Body of pancreas (tissue), 4 donors: ENCODE results near the gene COPA. TPM values are rescaled to one million over a fixed set of nuclear protein-coding genes. Genes with fewer than 3 reads are reported as not detected.

Experiments used
- ATAC-seq: fragments of 150-250 bp; one replicate; pipeline ENCODE4 v1.9.1; 2016
- DNase-seq, 4 donors: peaks; one replicate each; pipeline ENCODE4 v3.0.0-alpha.2; 2019
- H3K27ac ChIP-seq, 4 donors: fragments of 200-600 bp; sonication (generic); 1 replicate in 3 of 4; 2 replicates in 1 of 4; pipeline versions ENCODE4 v1.5.1 to v1.6.1; 2016 to 2019; ENCODE audit warnings: mild to moderate bottlenecking in 1 of 4, mixed read lengths in 1 of 4, moderate library complexity in 1 of 4
- H3K27me3 ChIP-seq, 2 donors: fragments of 200-600 bp; sonication (generic); one replicate each; pipeline ENCODE4 v1.6.0; 2016; ENCODE audit warnings: mild to moderate bottlenecking in 1 of 2
- H3K36me3 ChIP-seq, 2 donors: fragments of 200-600 bp; sonication (generic); replicated peaks in 1 of 2; 2 replicates each; pipeline ENCODE4 v1.5.1; 2016; ENCODE audit warnings: low read depth in 2 of 2; ENCODE audit not compliant: insufficient read depth in 1 of 2
- H3K4me1 ChIP-seq: fragments of 200-600 bp; sonication (generic); one replicate; pipeline ENCODE4 v1.6.0; 2016
- H3K4me3 ChIP-seq, 2 donors: fragments of 200-600 bp; sonication (generic); 1 replicate in 1 of 2; 2 replicates in 1 of 2; pipeline ENCODE4 v1.5.1; 2016 to 2019
- H3K9me3 ChIP-seq, 3 donors: fragments of 200-600 bp; sonication (generic); 1 replicate in 2 of 3; 2 replicates in 1 of 3; pipeline ENCODE4 v1.5.1; 2016
- POLR2A ChIP-seq, 3 donors: fragments of 450-650 bp; IDR thresholded peaks; one replicate each; pipeline ENCODE4 v1.6.1; 2016; ENCODE audit warnings: antibody characterized with exemption in 3 of 3, mild to moderate bottlenecking in 2 of 3
- WGBS, 2 donors: methylation state at CpG; one replicate each; pipeline ENCODE4 v1.1.5; 2017; 5-methylcytosine and 5-hydroxymethylcytosine counted together
- intact Hi-C: fragments of 100-400 bp; cut with DNase I; formaldehyde crosslinking; loops from one replicate; pipeline ENCODE4 v1.15.1; 2023
- total RNA-seq, 2 donors: library from RNA; depleted of rRNA; stranded (reverse); fragments of >200 nt; gene quantifications; one replicate each; pipeline ENCODE4 v1.1.0, GENCODE V29; 2016
- TF ChIP-seq, protein P1 (sequence below), 7 experiments: fragments of 450-650 bp in 4 of 7; fragments of 200-600 bp in 3 of 7; sonication (generic) in 3 of 7; IDR thresholded peaks; one replicate each; pipeline ENCODE4 v1.5.1; 2016 to 2019; ENCODE audit warnings: antibody characterized with exemption in 7 of 7

COPA gene
- total RNA-seq, 2 donors from 2014 or later, result 75.8 to 86.7 TPM

- no peak for ATAC-seq
These were observed 20.0 kb upstream of the COPA start for GRCh38 chr1:160363010-160363409.

GRCh38 chr1:160362168-160362957, 19.3 kb upstream of the COPA start:
- Histone ChIP-seq H3K9me3 (no peaks in the 10 kb centered on the region), H3K36me3 (peaks cover 0 to 6% of the 10 kb centered on the region in 2 donors), H3K27me3 (no peaks in the 10 kb centered on the region), H3K4me1 (no peaks in the 10 kb centered on the region), H3K4me3 (no peak overlapping the region), H3K27ac (no peak overlapping the region)
- DNase-seq (no peak), ATAC-seq (no peak)
- 81 to 84% methylated on average over 9 of the region's 9 CpGs for WGBS, 2 donors
- TF ChIP-seq, protein P1, sequence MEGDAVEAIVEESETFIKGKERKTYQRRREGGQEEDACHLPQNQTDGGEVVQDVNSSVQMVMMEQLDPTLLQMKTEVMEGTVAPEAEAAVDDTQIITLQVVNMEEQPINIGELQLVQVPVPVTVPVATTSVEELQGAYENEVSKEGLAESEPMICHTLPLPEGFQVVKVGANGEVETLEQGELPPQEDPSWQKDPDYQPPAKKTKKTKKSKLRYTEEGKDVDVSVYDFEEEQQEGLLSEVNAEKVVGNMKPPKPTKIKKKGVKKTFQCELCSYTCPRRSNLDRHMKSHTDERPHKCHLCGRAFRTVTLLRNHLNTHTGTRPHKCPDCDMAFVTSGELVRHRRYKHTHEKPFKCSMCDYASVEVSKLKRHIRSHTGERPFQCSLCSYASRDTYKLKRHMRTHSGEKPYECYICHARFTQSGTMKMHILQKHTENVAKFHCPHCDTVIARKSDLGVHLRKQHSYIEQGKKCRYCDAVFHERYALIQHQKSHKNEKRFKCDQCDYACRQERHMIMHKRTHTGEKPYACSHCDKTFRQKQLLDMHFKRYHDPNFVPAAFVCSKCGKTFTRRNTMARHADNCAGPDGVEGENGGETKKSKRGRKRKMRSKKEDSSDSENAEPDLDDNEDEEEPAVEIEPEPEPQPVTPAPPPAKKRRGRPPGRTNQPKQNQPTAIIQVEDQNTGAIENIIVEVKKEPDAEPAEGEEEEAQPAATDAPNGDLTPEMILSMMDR (IDR thresholded peaks at IDR 0.05), result no peak
- no peak for TF ChIP-seq POLR2A (IDR thresholded peaks at IDR 0.05)
- intact Hi-C loops, result no loop called here

More at GRCh38 chr1:160363010-160363409, 20.0 kb upstream of the COPA start:
- 41 to 49% methylated on average over 5 of the region's 5 CpGs for WGBS, 2 donors
- Histone ChIP-seq H3K9me3 (no peaks in the 10 kb centered on the region), H3K27me3 (no peaks in the 10 kb centered on the region), H3K27ac (no peak overlapping the region), H3K4me1 (no peaks in the 10 kb centered on the region), H3K36me3 (peaks cover 0 to 2% of the 10 kb centered on the region in 2 donors), H3K4me3 (no peak overlapping the region)
- DNase-seq, result no peak
- TF ChIP-seq, protein P1 (IDR thresholded peaks at IDR 0.05), result no peak
- TF ChIP-seq POLR2A (IDR thresholded peaks at IDR 0.05), result no peak
- intact Hi-C loops, result no loop called here

- TF ChIP-seq POLR2A (IDR thresholded peaks at IDR 0.05), result no peak
- TF ChIP-seq, protein P1 (IDR thresholded peaks at IDR 0.05), result no peak
- H3K27me3 ChIP-seq, result no peaks in the 10 kb centered on the region
- intact Hi-C loops, result no loop called here
- peaks cover 3 to 9% of the 10 kb centered on the region in 2 donors for H3K36me3 ChIP-seq
- H3K9me3 ChIP-seq, result no peaks in the 10 kb centered on the region
- WGBS, 2 donors, result 75 to 81% methylated on average over 4 of the region's 4 CpGs
- H3K4me3 ChIP-seq, result no peak overlapping the region
- ATAC-seq, result no peak
- H3K27ac ChIP-seq, result no peak overlapping the region
- H3K4me1 ChIP-seq, result no peaks in the 10 kb centered on the region
- no peak for DNase-seq
These were observed 18.7 kb upstream of the COPA start for GRCh38 chr1:160361814-160362167.

DNA sequence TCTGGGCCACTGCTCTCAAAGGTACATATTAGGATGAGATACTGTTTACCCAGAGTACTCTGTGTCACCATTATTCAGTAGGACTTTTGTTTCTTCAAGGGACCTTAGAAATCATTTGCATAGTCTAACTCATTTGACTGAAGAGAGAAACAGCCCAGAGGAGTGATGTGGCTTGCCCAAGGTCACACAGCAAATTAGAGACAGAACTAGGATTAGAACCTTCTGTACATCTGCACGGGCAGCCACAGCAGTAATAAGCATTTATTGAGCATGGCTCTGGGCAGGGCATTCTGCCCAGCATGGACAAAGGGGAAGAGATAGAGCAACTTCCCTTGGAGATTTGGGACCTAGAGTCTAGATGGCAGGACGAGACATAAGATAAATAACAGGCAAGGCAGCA, 18.1 kb upstream of the COPA start:
- H3K36me3 ChIP-seq, result peaks cover 3 to 15% of the 10 kb centered on the region in 2 donors
- no peak overlapping the region for H3K4me3 ChIP-seq
- H3K27ac ChIP-seq, result no peak overlapping the region
- no peaks in the 10 kb centered on the region for H3K9me3 ChIP-seq
- no peaks in the 10 kb centered on the region for H3K4me1 ChIP-seq
- ATAC-seq, result no peak
- WGBS, 2 donors, result 66 to 68% methylated on average over 2 of the region's 2 CpGs
- intact Hi-C loops, result no loop called here
- H3K27me3 ChIP-seq, result no peaks in the 10 kb centered on the region
- DNase-seq, result no peak
- TF ChIP-seq, protein P1 (IDR thresholded peaks at IDR 0.05), result no peak
- no peak for TF ChIP-seq POLR2A (IDR thresholded peaks at IDR 0.05)

DNA sequence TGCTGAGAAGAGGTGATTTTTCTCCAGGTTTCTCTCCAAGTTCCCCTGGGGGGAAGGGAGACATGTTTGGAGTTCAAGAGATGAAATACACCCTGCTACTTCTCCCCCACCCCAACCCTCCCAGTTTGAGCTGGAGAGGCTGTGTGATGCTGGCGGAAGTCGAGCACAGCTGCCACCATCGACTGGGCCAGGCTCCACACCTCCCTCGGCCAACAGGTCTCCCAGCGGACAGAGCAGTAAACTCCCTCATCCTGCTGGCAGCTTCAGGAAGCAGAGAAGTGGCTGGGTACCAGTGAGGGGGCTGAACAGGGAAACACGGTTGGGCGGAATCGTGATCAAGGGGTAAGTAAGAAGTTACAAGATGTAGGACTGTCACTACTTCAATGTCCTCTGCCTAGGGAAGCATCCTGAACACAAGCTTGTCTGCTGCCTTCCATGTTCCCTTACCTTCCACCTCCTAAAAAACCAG, 17.2 kb upstream of the COPA start:
- 81 to 85% methylated on average over 8 of the region's 8 CpGs for WGBS, 2 donors
- TF ChIP-seq POLR2A (IDR thresholded peaks at IDR 0.05), result no peak
- TF ChIP-seq, protein P1 (IDR thresholded peaks at IDR 0.05), result no peak
- Histone ChIP-seq H3K9me3 (no peaks in the 10 kb centered on the region), H3K36me3 (peaks cover 8 to 25% of the 10 kb centered on the region in 2 donors), H3K4me1 (no peaks in the 10 kb centered on the region), H3K4me3 (no peak overlapping the region), H3K27me3 (no peaks in the 10 kb centered on the region), H3K27ac (no peak overlapping the region)
- no peak for ATAC-seq
- no peak for DNase-seq
- intact Hi-C loops, result no loop called here
